GM10847 (cell line): ENCODE results near the gene STK24.

Experiments
- POLR2A ChIP-seq: IDR thresholded peaks from 2 replicates; pipeline ENCODE4 v1.6.1; 2011; ENCODE audit not compliant: insufficient read length; ENCODE audit errors: extremely low read depth

The STK24 gene

DNA sequence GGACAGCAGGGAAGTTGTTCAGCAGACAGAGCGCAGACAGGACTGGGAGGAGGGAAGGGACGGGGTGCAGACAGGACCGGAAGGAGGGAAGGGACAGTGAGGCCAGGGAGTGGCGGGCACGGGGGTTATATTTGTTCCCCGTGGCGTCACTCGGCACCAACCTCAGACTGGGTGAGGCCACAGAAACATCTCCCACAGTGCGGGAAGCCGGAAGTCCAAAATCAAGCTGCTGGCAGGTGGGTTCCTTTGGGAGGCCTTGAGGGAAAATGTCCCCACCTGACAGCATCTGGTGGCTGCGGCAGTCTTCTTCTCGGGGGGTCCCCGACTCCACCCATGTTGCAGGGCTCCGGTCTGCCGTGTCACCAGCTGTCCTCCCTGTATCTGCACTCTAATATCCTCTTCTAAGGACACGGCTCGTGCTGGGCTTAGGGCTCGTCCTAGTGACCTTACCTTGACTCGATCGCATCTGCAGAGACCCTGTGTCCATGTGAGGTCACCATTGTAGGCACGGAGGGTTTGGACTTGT lies 133.0 kb downstream of the STK24 start:
- TF ChIP-seq POLR2A = no peak

DNA sequence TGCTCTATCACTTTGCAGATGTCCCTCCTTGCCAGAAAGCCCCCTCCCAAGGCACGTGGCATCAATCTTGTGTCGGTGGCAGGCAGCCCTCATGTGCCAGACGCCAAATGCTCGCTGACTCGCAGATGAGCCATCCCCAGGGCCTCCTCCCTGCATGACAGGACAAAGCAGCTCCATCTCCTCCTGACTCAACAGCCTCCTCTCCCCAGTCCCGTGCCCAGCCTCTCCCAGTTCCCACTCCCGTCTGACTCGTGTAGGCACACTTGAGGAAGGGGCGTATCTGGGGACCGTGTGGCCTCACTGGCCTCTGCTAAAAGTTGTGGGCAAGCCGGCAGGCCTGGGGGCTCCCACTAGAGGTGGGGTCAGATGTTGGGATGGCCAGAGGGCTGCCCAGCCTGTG lies 133.6 kb downstream of the STK24 start:
- TF ChIP-seq POLR2A = no peak

DNA sequence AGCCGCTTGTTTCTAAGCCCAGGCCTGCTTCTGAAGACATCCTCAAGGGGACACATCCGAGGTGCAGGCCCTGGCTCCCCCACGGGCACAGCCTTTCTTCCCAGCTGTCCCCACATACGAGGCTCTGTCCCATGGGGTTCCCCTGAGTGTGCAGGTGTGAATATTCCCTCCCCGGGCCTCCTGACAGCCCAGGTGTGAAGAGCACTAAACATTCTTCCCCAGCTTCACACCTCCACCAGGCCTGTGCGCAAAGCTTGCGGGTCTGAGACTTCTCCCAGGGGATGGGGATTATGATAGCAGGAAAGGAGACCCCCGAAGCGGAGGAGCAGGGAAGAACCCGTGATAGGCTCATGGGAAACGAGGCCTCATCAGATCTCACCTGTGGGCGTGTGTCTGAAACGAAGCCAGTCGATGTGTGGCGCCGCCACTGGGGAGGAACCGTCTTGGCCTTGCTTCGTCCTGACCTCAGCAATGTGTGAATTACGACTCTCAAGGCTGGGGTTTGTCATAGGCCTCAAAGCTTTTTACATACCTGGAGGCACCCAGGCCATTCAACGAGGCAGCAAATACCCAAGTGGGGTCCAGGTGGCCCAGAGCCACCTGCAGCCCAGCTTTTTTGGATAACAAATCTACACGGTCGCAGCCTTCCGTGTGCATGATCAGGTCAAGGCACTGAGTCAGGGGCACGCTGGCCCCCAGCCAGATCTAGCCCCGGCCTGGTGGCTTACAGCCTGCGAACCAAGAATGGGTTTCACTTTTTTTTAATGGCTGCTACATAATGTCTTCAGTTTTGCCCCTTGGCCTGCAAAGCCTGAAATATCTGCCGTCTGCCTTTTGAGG lies 134.3 kb downstream of the STK24 start:
- TF ChIP-seq POLR2A = no peak

DNA sequence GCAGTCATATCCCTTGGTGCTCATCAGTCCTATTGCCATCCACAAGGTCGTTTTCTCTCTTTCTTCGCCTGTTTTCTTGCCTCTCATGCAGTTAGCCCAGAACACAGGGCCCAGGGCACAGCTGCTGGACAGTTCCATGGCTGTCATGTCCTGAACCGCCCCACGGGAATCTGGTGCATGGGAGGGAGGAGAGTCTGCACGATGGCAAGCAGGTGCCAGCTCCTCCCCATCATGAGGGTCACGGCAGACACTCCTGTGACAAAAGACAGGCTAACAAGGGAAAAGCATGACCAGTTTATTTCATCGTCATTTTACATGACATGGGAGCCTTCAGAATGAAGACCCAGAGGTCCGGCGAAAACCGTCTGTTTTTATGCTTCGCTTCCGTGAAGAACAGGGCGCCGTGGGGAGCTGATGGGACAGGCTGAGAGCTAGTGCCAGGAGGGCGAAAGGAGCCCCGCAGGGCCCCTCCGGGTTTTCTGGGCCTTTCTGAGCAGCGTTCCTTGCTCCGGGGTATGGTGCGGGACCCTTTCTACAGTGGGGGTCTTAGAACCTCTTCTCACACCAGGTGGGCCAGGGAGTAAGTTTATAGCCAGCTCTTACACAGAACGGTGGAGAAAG lies 135.7 kb downstream of the STK24 start:
- TF ChIP-seq POLR2A = no peak

DNA sequence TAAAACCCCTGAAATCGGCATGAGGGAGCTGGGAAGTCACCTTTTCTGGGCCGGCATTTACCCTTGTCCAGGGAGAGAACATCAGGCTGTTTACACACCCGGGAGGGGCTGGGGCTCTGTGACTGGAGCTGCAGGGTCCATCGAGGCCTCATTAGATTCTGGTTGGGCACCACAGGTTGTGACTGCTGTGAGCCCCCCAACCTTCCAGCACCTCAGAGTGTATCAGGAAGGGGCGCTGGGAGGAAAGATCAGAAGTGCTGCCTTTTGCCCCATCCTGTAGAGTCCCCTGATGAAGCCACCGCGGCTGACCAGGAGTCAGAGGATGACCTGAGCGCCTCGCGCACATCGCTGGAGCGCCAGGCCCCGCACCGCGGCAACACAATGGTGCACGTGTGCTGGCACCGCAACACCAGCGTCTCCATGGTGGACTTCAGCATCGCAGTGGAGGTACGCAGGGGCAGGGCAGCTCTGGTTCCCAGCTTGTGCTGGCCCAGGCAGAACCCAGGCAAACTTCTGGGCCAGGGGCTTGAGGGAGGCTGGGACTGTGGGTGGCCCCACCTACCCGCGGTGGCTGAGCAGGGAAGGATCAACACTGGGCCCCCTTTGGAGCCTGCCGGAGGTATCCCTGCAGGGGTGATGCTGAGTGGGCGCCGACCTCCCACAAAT lies 136.4 kb downstream of the STK24 start:
- TF ChIP-seq POLR2A = no peak

DNA sequence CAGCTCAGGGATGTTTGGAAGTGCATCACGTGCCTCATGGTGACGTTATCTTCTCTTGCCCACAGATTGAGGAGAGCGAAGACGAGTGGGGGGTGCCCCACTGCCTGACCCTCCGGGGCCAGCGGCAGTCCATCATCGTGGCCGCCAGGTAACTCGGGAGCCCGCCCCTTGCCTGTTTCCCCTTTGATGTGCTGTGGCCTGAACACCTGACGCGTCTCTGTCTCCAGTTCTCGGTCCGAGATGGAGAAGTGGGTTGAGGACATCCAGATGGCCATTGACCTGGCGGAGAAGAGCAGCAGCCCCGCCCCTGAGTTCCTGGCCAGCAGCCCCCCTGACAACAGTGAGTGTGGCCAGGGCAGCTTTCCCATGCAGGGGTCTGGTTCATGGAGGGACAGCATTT lies 137.0 kb downstream of the STK24 start:
- TF ChIP-seq POLR2A = no peak

DNA sequence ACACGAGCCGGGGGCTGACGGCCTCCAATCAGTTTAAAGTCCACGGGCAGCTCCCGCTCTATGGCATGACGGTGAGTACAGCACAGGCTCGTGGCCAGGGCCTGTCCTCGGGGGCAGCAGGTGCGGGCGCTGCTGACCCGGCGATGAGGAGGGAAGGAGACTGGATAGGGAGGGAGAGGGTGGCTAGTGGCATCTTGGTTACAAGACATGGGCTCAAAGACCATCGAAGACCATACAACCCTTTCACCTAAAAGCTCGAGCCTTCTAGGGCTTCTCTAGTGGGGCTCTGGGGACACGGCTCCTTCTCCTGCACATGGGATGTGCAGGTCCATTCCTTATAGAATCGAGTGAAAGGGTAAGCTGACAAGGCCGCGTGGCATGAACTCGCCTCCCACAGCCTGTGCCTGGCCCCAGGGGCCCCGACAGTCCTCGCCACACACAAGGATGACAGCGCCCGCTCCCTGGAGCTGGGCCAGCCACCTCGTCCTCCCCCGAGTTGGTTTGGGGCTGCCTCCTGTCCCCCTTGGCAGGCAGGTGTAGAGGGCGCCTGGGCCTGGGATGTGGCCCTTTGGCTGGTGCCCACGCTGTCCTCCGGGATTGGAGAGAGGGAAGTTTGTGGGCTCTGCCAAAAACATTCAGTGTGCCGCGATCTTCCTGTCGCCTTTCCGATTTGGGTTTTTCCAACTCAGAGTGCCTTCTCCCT lies 137.6 kb downstream of the STK24 start:
- TF ChIP-seq POLR2A = no peak

DNA sequence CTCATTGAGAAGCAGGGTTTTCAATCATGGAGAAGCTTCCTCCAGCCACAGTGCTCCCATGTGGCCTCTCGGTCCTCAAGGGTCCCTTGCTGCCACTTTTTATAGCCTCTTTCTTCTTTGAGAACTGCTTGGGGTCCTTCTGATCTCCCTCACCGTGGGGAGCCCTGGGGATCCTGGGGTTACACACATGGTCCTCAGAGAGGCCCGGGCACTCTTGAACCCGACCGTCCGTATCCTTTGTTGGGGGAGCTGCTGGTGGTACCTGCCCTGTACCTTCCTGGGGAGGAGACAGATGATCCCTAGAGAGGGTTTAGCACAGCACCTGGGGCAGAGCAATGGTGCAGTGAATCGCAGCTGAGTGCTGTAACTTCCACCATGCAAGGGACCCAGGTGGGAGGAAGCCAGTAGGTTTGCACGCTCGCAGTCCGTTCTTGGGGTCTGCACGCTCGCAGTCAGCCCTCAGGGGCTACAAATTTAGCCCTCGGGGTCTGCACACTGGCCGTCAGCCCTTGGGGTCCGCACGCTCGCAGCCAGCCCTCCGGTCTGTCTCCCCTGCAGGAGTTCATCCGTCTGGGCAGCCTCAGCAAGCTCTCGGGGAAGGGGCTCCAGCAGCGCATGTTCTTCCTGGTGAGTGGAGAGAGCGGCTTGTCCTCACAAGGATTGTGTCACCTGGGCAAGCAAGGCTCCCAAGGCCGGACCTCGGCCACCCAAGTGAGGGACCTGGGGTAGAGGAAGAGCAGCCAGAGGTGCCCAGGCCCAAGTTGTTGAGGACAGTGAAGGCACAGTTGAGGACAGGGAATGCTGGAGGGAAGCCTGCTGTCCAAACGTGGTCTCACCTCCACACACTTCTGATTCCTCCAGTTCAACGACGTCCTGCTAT lies 138.4 kb downstream of the STK24 start:
- TF ChIP-seq POLR2A = no peak

DNA sequence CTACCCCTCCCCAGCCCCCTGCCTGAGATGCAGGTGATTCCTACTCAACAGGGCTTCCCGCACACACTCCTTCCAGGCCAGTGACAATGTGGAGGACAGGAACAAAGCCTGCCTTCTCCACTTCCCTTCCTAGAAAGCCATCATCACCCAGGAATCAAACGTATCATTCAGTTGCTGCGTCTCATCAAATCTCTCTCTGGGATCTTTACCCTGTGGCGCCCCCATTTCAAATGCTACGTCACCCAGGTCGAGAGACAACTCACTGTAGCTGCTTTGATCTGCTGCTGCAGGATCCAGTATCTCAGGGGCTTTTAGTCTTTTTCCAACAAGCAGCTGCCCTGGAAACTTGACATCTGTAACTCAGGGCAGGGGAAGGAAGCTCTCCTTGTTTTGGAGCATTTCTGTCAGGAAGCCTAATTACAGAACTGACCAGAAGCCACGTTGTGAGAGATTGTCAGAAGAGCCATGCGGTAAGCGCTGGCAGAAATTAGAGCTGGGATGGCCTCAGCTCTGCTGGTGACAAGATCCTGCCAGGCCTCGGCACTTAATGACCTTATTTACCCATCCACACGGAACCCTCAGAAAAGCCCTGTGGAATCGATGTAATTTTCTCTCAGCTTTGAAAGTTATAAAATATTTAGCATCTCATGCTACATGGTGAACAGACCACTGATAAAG lies 140.5 kb downstream of the STK24 start:
- TF ChIP-seq POLR2A = no peak

DNA sequence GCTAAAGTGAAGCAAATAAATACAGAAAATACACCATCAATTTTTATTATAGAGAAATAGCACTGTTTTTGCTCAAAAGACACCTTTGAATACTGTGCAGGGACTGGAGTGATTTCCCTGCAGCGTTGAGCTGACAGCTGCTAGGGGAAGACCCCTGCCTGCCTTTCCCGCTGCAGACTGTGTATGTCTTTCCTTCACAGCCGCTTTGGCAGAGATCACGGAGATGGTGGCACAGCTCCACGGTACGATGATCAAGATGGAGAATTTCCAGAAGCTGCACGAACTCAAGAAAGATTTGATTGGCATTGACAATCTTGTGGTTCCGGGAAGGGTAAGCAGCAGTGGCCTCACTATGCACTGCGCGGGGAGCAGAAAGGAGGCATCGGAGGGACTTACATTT lies 141.5 kb downstream of the STK24 start:
- no peak for TF ChIP-seq POLR2A

DNA sequence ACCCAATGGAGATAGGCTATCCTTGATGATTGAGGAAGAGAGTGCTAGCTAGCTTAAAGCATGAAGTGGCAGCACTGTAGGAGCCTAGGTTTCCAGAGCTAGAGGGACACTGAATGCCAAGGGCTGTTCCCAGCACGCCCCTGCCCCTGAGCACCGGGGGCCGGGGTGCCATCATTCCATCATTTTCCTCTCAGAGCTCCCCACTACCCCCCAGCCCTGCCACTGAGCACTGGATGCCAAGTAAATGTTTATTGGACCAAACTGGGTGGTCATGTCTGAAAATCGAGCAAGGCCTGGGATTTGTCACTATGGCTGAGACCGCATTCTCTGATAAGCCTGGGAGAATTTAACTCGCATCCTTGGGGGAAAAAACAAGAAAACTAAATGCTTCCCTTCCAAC lies 142.8 kb downstream of the STK24 start:
- TF ChIP-seq POLR2A = no peak

DNA sequence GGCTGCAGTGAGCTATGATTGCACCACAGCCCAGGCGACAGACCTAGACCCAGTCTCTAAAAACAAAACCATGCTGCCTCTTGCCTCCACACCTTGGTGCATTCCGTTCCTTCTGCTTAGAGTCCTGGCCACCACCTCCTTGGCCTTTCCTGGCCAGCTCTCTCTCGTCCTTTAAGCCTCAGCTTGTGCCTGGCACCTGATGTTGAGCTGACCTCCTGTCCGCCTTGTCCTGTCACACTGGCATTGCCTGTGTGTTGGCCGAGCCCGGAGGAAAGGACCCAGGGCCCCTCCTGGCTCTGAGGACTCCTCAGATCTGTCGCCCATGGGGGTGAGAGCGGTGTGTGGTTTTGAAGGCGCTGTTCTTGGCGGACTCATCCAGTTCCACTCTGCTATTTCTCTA lies 143.3 kb downstream of the STK24 start:
- no peak for TF ChIP-seq POLR2A

DNA sequence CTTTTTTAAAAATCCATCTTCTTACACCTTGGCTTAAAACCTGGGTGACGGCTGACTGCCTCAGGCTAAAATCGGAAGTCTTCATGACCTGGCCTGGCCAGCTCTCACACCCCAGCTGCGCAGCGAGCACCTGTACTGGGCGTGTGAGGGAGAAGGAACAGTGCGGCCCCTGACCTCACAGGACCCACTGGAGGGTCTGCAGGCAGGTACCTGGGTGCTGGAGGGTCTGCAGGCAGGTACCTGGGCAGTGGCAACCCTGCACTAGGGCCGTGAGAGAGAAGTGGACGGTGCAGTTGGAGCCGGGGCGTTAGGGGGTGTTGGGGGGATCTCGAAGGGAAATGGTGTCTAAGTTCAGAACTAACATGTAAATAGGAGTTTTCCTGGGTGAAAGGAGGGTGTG lies 144.3 kb downstream of the STK24 start:
- TF ChIP-seq POLR2A = no peak
